OCI-LY3 (cell line): ENCODE data around the gene CD109.

Experiments
- H2AFZ ChIP-seq: fragments of 200-600, 300-600 bp; shearing (Covaris generic); 2 replicates; pipeline ENCODE4 v1.6.0; 2014; ENCODE audit warnings: antibody characterized with exemption, low read depth, low read length
- H3K27ac ChIP-seq: fragments of 200-600, 300-600 bp; sonication (generic); 2 replicates; pipeline ENCODE4 v1.5.1; 2014; ENCODE audit warnings: mild to moderate bottlenecking, low read length, moderate library complexity, mixed read lengths
- H3K27me3 ChIP-seq: fragments of 200-600, 300-600 bp; sonication (generic); 2 replicates; pipeline ENCODE4 v1.6.1; 2014; ENCODE audit warnings: low read depth, low read length, mixed read lengths
- H3K36me3 ChIP-seq: fragments of 200-600, 300-600 bp; sonication (generic); replicated peaks from 2 replicates; pipeline ENCODE3; 2014; ENCODE audit warnings: low read depth, low read length, mixed read lengths
- H3K4me1 ChIP-seq: fragments of 300-600, 200-600 bp; sonication (generic); 2 replicates; pipeline ENCODE4 v1.6.1; 2014; ENCODE audit warnings: low read length, mixed read lengths
- H3K4me2 ChIP-seq: fragments of 200-600, 300-600 bp; sonication (generic); 2 replicates; pipeline ENCODE4 v1.6.1; 2014; ENCODE audit warnings: low read length, mixed read lengths
- H3K4me3 ChIP-seq: fragments of 300-600, 200-600 bp; sonication (generic); 2 replicates; pipeline ENCODE4 v1.5.1; 2014; ENCODE audit warnings: antibody characterized with exemption, mild to moderate bottlenecking, low read length, moderate library complexity
- H3K79me2 ChIP-seq: fragments of 300-600, 200-600 bp; shearing (Covaris generic); 2 replicates; pipeline ENCODE4 v1.6.1; 2014; ENCODE audit warnings: mild to moderate bottlenecking, low read length, mixed read lengths
- H3K9ac ChIP-seq: fragments of 300-600, 200-600 bp; shearing (Covaris generic); 2 replicates; pipeline ENCODE4 v1.6.0; 2014; ENCODE audit warnings: mild to moderate bottlenecking, low read length, moderate library complexity
- H3K9me3 ChIP-seq: fragments of 200-600, 300-600 bp; shearing (Covaris generic); 2 replicates; pipeline ENCODE4 v1.6.1; 2014; ENCODE audit warnings: low read length, mixed read lengths; ENCODE audit not compliant: insufficient read depth
- H4K20me1 ChIP-seq: fragments of 200-600, 300-600 bp; sonication (generic); 2 replicates; pipeline ENCODE4 v1.6.1; 2016; ENCODE audit warnings: low read length, mixed read lengths; ENCODE audit not compliant: insufficient read depth
- EZH2phosphoT487 ChIP-seq: fragments of 200-600 bp; shearing (Covaris generic); IDR thresholded peaks from 2 replicates; pipeline ENCODE4 v1.6.1; 2018; ENCODE audit warnings: antibody characterized with exemption, mixed run types, low read depth
- TF ChIP-seq, protein P1 (sequence below): fragments of 200-600, 300-600 bp; sonication (generic); IDR thresholded peaks from 2 replicates; pipeline ENCODE4 v1.5.1; 2014; ENCODE audit warnings: antibody characterized with exemption, low read length, low read depth

The CD109 gene

DNA sequence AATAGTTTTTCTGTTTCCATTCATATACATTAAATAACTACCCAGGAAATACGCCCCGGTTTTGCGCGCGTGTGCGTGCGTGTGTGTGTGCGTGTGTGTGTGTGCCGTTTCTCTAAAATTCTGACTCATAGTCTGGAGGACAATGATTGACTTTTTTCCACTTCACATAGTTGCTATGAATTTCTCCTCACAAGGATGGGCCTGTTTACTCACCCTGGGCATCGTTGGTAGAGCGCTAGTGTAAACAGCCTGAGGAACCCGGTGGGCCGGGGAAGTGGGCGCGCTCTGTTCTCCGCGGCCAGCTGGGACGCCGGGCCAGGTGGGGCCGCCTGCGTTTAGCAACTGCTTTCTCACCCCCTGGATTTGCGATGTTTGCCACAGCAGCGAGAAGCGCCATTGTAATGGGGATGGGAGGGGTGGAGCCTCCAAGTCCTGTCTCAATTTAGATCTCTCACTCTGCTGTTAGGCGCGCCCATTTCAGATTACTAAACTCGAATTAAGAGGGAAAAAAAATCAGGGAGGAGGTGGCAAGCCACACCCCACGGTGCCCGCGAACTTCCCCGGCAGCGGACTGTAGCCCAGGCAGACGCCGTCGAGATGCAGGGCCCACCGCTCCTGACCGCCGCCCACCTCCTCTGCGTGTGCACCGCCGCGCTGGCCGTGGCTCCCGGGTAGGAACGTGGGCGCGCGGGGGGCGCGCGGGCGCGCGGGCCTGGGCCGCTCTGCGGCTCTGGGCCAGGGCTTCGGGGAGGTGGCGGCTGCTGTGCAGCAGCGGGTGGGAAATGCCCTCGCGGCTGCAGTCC lies at the start of gene CD109:
Gene CD109 (plus strand): TSS at position 585 of the 803 bp plus-strand sequence. CDS start 13 bp downstream, at position 598.
- peak within 1 kb of the TSS; percentile 79 for H3K9ac ChIP-seq
- no peaks in the 10 kb centered on the region for H4K20me1 ChIP-seq
- peak within 1 kb of the TSS; percentile 96 for H2AFZ ChIP-seq
- 0 out of 2 replicates have a peak, but pooled peaks cover 3% of the 10 kb centered on the region for H3K27me3 ChIP-seq
- H3K36me3 ChIP-seq: no peaks in the 10 kb centered on the region
- no peak for TF ChIP-seq EZH2phosphoT487
- TF ChIP-seq, protein P1, sequence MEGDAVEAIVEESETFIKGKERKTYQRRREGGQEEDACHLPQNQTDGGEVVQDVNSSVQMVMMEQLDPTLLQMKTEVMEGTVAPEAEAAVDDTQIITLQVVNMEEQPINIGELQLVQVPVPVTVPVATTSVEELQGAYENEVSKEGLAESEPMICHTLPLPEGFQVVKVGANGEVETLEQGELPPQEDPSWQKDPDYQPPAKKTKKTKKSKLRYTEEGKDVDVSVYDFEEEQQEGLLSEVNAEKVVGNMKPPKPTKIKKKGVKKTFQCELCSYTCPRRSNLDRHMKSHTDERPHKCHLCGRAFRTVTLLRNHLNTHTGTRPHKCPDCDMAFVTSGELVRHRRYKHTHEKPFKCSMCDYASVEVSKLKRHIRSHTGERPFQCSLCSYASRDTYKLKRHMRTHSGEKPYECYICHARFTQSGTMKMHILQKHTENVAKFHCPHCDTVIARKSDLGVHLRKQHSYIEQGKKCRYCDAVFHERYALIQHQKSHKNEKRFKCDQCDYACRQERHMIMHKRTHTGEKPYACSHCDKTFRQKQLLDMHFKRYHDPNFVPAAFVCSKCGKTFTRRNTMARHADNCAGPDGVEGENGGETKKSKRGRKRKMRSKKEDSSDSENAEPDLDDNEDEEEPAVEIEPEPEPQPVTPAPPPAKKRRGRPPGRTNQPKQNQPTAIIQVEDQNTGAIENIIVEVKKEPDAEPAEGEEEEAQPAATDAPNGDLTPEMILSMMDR: no peak
- H3K9me3 ChIP-seq: no peaks in the 10 kb centered on the region
- H3K79me2 ChIP-seq: no peaks in the 10 kb centered on the region
- peaks cover 28% of the 10 kb centered on the region for H3K4me1 ChIP-seq
- H3K27ac ChIP-seq: no peak within 1 kb of the TSS
- peak within 1 kb of the TSS; percentile 93 for H3K4me2 ChIP-seq
- peak within 1 kb of the TSS; percentile 90 for H3K4me3 ChIP-seq

DNA sequence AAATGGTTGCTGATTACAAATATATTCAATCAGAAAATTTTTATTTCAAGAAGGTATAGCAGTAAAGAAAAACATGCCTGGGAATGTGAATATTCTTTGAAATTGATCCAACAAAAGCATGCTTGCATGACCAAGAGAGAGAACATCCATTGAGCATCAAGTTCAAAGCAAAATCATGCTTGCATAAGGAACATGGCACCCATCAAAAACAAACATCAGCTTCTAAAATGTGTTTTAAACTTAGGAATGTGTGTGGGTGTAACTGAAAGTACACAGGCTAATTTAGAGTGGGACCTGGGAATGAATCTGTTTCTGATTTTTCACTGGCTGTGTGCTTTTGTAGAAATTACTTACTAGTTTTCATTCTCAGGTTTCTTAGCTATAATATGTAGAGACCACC lies 47.8 kb upstream of the CD109 start:
- Histone ChIP-seq H3K9me3 (no peaks in the 10 kb centered on the region), H3K27me3 (no peaks in the 10 kb centered on the region), H3K9ac (no peak overlapping the region), H2AFZ (no peak overlapping the region), H3K4me2 (no peak overlapping the region), H3K4me3 (no peak overlapping the region), H4K20me1 (no peaks in the 10 kb centered on the region), H3K27ac (no peak overlapping the region), H3K36me3 (no peaks in the 10 kb centered on the region), H3K79me2 (no peaks in the 10 kb centered on the region), H3K4me1 (peaks cover 9% of the 10 kb centered on the region)
- no peak for TF ChIP-seq EZH2phosphoT487
- TF ChIP-seq, protein P1: no peak

DNA sequence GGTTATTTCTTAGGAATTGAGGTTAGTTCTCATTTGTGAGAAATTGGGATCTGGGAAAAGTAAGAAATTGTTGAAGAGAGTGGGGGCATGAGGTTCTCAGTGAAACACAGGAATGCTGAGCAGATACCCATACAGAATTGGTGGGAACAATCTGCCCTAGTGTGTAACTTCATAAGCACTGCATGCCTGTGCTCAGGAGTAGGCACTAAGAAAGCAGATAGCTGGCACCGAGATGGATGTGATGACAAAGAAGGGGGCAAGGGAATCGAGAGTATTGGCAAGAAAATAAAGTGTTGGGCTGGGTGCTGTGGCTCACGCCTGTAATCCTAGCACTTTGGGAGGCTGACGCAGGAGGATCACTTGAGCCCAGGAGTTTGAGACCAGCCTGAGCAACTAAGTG lies 46.2 kb upstream of the CD109 start:
- Histone ChIP-seq H3K4me3 (no peak overlapping the region), H3K9me3 (no peaks in the 10 kb centered on the region), H3K36me3 (no peaks in the 10 kb centered on the region), H4K20me1 (no peaks in the 10 kb centered on the region), H3K4me2 (no peak overlapping the region), H3K9ac (no peak overlapping the region), H3K27me3 (no peaks in the 10 kb centered on the region), H3K79me2 (no peaks in the 10 kb centered on the region), H2AFZ (no peak overlapping the region), H3K4me1 (peaks cover 11% of the 10 kb centered on the region), H3K27ac (no peak overlapping the region)
- no peak for TF ChIP-seq EZH2phosphoT487
- TF ChIP-seq, protein P1: no peak

DNA sequence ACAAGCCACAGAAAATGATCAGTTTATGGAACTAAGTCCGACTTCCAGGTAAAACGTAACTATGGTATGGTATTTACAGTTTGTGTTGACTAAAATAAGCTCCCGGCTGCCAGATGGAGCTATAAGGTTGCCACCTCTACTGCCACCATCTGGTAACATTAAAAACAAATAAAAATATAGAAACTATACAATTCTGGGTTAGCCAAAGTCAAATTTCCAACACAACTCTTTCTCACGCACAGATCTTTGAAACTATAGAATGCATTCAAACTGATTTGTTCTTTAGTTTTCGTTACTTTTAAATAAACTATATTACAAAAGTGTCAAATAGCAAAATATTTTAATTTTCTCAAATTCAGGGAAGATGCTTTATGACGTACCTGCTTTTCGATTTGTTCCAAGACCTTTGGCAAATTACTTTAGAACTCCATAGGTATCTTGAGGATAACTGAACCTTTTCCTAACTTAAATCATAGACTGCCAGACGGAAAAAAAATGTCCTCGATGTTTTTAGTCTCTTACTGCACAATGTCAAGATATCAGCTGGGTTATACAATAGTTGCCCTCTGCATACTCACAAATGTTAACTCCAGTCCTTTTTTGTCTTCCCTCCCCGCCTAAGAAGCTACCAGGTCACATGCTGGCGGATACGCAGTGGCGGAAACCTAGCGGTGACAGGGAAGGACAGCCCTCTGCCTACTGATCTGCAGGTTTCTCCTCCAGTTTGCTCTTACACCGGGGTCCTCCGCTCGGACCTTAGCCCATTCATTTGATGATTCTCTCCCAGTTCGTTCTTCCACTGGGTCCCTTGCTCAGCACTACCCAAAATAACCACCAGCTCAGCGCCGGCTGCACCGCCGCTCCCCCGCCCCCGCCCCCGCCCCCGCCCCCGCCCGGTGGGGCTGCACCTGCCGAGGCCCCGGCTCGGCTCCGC lies 43.1 kb upstream of the CD109 start:
- H3K4me3 ChIP-seq: peak overlapping the region; percentile 86
- H3K27ac ChIP-seq: peak overlapping the region; percentile 74
- no peaks in the 10 kb centered on the region for H3K79me2 ChIP-seq
- peak overlapping the region; percentile 30; the same call in 1 of the 2 replicates for H2AFZ ChIP-seq
- no peaks in the 10 kb centered on the region for H4K20me1 ChIP-seq
- no peaks in the 10 kb centered on the region for H3K36me3 ChIP-seq
- peak overlapping the region; percentile 89 for H3K9ac ChIP-seq
- H3K9me3 ChIP-seq: no peaks in the 10 kb centered on the region
- TF ChIP-seq, protein P1: peak; percentile 56
- TF ChIP-seq EZH2phosphoT487: no peak
- peaks cover 8% of the 10 kb centered on the region for H3K4me1 ChIP-seq
- no peaks in the 10 kb centered on the region for H3K27me3 ChIP-seq
- peak overlapping the region; percentile 88 for H3K4me2 ChIP-seq
